ENCODE results near the gene AQP3. TPM values are rescaled to one million over a fixed set of nuclear protein-coding genes. Genes with fewer than 3 reads are reported as not detected.
A peak's percentile ranks its signal among the peaks of the same experiment; 100 is the strongest.

The AQP3 gene
- total RNA-seq, 2 experiments from 2014 or later, result 99.8 to 106 TPM

- DNase-seq, result no peak
- Histone ChIP-seq H3K4me1 (ENCODE audit: insufficient read depth, low read length) (peaks cover 52% of the 10 kb centered on the region), H3K36me3 (ENCODE audit: insufficient read depth, low read length) (peaks cover 52% of the 10 kb centered on the region), H3K27me3 (ENCODE audit: control insufficient read depth in 1 of 2, insufficient read depth in 2 of 2, low read length in 2 of 2) (no peaks in the 10 kb centered on the region), H3K9me3 (ENCODE audit: control insufficient read depth in 1 of 2, insufficient read depth in 1 of 2, low read length in 2 of 2) (no peaks in the 10 kb centered on the region), H3K4me3 (ENCODE audit: low read length) (no peak overlapping the region), H3K27ac (ENCODE audit: low read depth in 1 of 2, low read length in 2 of 2) (no peak overlapping the region)
- H3K9me3 Mint-ChIP-seq, result no peaks in the 10 kb centered on the region
- H3K4me3 Mint-ChIP-seq, result no peak overlapping the region
- intact Hi-C loops (cut with DNase I, micrococcal nuclease), result no loop called here
- POLR2A ChIA-PET, result interaction anchor here (0.6 to 1.0 kb wide), 3 partner anchors 14 to 329 kb away, joined by 3 read pairs; no protein-coding TSS in a partner anchor
- H3K27me3 Mint-ChIP-seq, result no peaks in the 10 kb centered on the region
- CTCF ChIA-PET, result interaction anchor here (0.6 to 1.9 kb wide), 5 partner anchors 13 to 36 kb away, joined by 3 to 5 read pairs (median 4); no protein-coding TSS in a partner anchor
- no peak for ATAC-seq (ENCODE audit: poor library complexity)
- peaks cover 53% of the 10 kb centered on the region for H3K36me3 Mint-ChIP-seq (ENCODE audit: low read depth)
- H3K27ac Mint-ChIP-seq, result peak overlapping the region; percentile 67
- H3K4me1 Mint-ChIP-seq (ENCODE audit: low read depth), result peaks cover 34% of the 10 kb centered on the region
- TF ChIP-seq, protein P1, sequence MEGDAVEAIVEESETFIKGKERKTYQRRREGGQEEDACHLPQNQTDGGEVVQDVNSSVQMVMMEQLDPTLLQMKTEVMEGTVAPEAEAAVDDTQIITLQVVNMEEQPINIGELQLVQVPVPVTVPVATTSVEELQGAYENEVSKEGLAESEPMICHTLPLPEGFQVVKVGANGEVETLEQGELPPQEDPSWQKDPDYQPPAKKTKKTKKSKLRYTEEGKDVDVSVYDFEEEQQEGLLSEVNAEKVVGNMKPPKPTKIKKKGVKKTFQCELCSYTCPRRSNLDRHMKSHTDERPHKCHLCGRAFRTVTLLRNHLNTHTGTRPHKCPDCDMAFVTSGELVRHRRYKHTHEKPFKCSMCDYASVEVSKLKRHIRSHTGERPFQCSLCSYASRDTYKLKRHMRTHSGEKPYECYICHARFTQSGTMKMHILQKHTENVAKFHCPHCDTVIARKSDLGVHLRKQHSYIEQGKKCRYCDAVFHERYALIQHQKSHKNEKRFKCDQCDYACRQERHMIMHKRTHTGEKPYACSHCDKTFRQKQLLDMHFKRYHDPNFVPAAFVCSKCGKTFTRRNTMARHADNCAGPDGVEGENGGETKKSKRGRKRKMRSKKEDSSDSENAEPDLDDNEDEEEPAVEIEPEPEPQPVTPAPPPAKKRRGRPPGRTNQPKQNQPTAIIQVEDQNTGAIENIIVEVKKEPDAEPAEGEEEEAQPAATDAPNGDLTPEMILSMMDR (IDR thresholded peaks at IDR 0.05), result no peak
These were observed 7.2 kb downstream of the AQP3 start for GRCh38 chr9:33440204-33440603.

DNA sequence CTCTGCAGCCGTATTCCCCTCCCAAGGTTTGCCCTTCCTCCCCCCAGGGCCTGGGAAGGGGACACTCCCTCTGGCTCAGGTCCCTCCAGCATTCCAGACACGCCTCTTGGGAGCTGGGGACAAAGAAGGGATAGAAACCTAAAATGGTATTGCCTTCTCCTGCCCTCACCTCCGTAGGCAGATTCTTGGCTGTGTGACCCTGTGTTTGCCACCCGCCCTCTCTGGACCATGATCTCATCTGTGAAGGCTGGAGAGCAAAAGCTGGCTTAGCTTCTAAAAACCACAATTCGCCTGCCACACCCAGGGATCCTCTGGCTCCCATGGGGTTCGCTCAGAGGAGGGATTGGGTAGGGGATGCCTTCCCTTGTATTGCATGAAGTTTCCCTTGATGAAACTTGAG, 7.7 kb downstream of the AQP3 start:
- CTCF ChIA-PET, result interaction anchor here (1.0 to 1.9 kb wide), 3 partner anchors 24 to 36 kb away, joined by 3 to 5 read pairs (median 4); no protein-coding TSS in a partner anchor
- intact Hi-C loops (cut with DNase I, micrococcal nuclease), result no loop called here
- DNase-seq (peak in 1 of 14 experiments; percentile 4), ATAC-seq (ENCODE audit: poor library complexity) (no peak)
- H3K27ac ChIP-seq (ENCODE audit: low read depth in 1 of 2, low read length in 2 of 2), result no peak overlapping the region
- peaks cover 47% of the 10 kb centered on the region for H3K36me3 ChIP-seq (ENCODE audit: insufficient read depth, low read length)
- no peaks in the 10 kb centered on the region for H3K27me3 ChIP-seq (ENCODE audit: control insufficient read depth in 1 of 2, insufficient read depth in 2 of 2, low read length in 2 of 2)
- H3K4me3 Mint-ChIP-seq, result no peak overlapping the region
- H3K27me3 Mint-ChIP-seq, result no peaks in the 10 kb centered on the region
- H3K4me1 Mint-ChIP-seq (ENCODE audit: low read depth), result peaks cover 30% of the 10 kb centered on the region
- TF ChIP-seq, protein P1 (IDR thresholded peaks at IDR 0.05), result no peak
- H3K4me1 ChIP-seq (ENCODE audit: insufficient read depth, low read length), result peaks cover 48% of the 10 kb centered on the region
- H3K36me3 Mint-ChIP-seq (ENCODE audit: low read depth), result peaks cover 48% of the 10 kb centered on the region
- peak overlapping the region; percentile 67 for H3K27ac Mint-ChIP-seq
- H3K9me3 Mint-ChIP-seq, result no peaks in the 10 kb centered on the region
- no peaks in the 10 kb centered on the region for H3K9me3 ChIP-seq (ENCODE audit: control insufficient read depth in 1 of 2, insufficient read depth in 1 of 2, low read length in 2 of 2)
- POLR2A ChIA-PET, result interaction anchor here (0.6 to 3.0 kb wide), 4 partner anchors 7 to 329 kb away, joined by 3 to 14 read pairs (median 3); partner anchors contain the start of gene AQP3
- H3K4me3 ChIP-seq (ENCODE audit: low read length), result no peak overlapping the region

GRCh38 chr9:33438926-33439680, 8.3 kb downstream of the AQP3 start:
- ChIA-PET POLR2A (interaction anchor here (0.8 to 3.0 kb wide), 3 partner anchors 8 to 20 kb away, joined by 3 to 14 read pairs (median 3); partner anchors contain the start of gene AQP3), CTCF (interaction anchor here (1.0 to 1.7 kb wide), 2 partner anchors 24 to 35 kb away, joined by 3 to 7 read pairs; no protein-coding TSS in a partner anchor)
- H3K4me1 Mint-ChIP-seq (ENCODE audit: low read depth), result peaks cover 25% of the 10 kb centered on the region
- H3K4me3 Mint-ChIP-seq, result no peak overlapping the region
- TF ChIP-seq, protein P1 (IDR thresholded peaks at IDR 0.05), result no peak
- DNase-seq (peak in 1 of 14 experiments; percentile 2), ATAC-seq (ENCODE audit: poor library complexity) (no peak)
- H3K9me3 Mint-ChIP-seq, result no peaks in the 10 kb centered on the region
- Histone ChIP-seq H3K9me3 (ENCODE audit: control insufficient read depth in 1 of 2, insufficient read depth in 1 of 2, low read length in 2 of 2) (no peaks in the 10 kb centered on the region), H3K4me1 (ENCODE audit: insufficient read depth, low read length) (peaks cover 41% of the 10 kb centered on the region), H3K27ac (ENCODE audit: low read depth in 1 of 2, low read length in 2 of 2) (no peak overlapping the region), H3K27me3 (ENCODE audit: control insufficient read depth in 1 of 2, insufficient read depth in 2 of 2, low read length in 2 of 2) (no peaks in the 10 kb centered on the region), H3K4me3 (ENCODE audit: low read length) (no peak overlapping the region), H3K36me3 (ENCODE audit: insufficient read depth, low read length) (peaks cover 41% of the 10 kb centered on the region)
- intact Hi-C loops (cut with DNase I, micrococcal nuclease), result no loop called here
- H3K27ac Mint-ChIP-seq, result no peak overlapping the region
- no peaks in the 10 kb centered on the region for H3K27me3 Mint-ChIP-seq
- peaks cover 43% of the 10 kb centered on the region for H3K36me3 Mint-ChIP-seq (ENCODE audit: low read depth)
